Measurements from ENCODE around the gene RASA3.

The RASA3 gene

GRCh38 chr13:113935001-113935844 is 197.2 kb downstream of the RASA3 start:
- H3K4me3 ChIP-seq (ENCODE audit: low read depth, low read length) = no peak overlapping the region
- TF ChIP-seq CTCF (IDR thresholded peaks at IDR 0.05; ENCODE audit: low read depth, low read length) = no peak

DNA sequence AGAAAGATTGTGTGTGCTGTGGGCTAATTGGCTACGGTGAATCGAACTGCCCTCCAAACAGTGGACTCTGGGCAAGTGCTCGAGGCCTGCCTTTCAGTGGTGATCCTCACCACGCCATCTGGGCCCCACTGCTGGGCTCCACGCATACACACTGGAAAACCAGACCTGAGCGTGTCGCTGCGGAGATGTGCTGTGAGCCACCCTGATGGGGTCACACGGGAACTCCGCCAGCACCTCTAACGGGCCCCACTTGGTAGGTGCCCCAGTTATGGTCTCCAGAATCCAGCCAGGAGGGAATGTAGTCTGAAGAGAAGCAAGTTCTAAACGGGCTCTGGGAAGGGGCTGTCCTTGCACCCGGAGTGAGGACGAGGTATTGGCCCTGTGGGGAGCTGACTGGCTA is 197.8 kb downstream of the RASA3 start:
- no peak overlapping the region for H3K4me3 ChIP-seq (ENCODE audit: low read depth, low read length)
- TF ChIP-seq CTCF (IDR thresholded peaks at IDR 0.05; ENCODE audit: low read depth, low read length) = no peak

DNA sequence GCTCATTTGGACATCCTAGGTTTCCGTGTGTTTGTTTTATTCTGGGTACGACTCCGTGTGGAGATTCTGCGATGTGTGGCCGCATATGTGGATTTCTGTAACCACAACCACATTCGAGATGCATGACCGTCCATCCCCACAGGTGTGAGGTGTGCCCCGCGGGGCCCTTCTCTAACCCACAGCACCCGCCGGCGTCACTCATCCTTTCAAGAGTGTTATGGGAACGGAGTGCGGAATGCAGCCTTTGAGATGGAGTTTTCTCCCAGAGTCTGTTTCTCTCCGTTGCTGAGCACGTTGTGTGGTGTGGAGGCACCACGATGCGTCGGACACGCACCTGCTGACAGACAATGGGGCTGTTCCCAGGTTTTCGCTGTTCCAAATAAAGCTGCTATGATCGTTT is 198.5 kb downstream of the RASA3 start:
- H3K4me3 ChIP-seq (ENCODE audit: low read depth, low read length) = no peak overlapping the region
- TF ChIP-seq CTCF (IDR thresholded peaks at IDR 0.05; ENCODE audit: low read depth, low read length) = no peak

DNA sequence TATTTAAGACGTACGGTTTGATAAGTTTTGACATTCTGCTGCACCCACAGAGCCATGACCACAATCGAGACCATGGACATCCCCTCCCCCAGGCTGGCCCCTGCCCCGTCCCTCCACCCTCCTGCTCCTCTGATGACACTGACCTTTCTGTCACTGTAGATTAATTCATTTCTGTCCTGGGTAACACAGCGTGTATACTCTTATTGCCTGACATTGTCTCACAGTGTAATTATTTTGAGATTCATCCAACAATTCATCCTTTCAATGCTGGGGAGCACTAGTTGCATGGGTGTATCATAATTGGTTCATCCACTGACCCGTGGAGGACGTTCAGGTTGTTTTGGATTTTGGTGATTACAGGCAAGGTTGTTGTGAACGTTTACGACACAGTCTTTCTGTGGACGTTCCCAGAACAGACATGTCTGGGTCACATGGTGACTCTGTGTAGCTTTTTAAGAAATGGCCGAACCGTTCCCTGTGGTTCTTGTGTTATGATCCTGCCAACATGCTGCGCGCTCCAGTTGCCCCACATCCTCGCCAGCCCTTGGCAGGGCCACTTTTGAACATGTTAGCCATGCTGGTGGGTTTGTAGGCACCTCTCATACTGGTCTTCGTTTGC is 200.5 kb downstream of the RASA3 start:
- TF ChIP-seq CTCF (IDR thresholded peaks at IDR 0.05; ENCODE audit: low read depth, low read length) = no peak
- no peak overlapping the region for H3K4me3 ChIP-seq (ENCODE audit: low read depth, low read length)

DNA sequence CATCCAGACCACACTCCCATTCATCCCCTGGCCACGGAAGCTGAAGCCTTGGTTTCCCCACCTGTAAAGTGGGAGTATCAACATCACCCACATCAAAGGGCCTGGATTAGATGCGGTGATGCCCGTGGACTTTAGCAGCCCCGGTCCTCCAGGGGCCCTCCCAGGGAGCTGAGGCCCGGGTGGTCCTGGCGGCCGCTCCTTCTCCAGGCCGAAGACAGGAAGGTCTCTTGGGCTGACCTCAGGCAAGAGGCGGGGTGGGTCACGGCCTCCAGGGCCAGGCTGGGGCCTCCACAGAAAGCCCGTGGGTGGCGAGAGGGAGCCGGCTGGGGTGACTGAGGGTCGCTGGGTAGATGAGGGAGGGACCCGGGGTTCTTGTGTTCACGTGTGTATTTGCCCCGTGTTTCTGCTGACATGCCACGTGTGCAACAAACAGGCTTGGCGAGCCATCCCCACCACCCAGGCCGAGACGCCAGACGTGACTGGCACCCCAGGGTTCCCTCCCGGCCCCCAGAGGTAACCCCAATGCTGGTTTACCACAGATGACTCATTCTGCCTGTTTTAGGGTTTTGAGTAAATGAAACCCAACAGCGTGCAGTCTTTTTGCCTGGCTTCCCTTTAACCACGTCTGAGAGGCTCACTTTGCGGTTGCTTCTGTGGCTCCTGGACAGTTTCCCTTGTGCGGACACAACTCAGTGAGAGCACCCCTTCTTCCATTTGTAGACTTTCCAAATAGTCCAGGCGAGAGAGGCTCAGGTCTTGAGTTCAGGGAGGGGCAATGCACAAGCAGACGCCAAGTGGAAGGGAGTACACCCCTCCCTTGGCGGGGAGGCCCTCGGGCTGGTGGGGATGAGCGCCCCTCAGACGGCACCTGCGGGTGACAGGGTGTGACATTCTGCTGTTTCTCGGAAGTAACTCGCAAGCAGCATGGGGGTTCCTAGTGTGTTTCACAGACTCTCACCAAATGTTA is 201.5 kb downstream of the RASA3 start:
- TF ChIP-seq CTCF (IDR thresholded peaks at IDR 0.05; ENCODE audit: low read depth, low read length) = no peak
- H3K4me3 ChIP-seq (ENCODE audit: low read depth, low read length) = no peak overlapping the region

DNA sequence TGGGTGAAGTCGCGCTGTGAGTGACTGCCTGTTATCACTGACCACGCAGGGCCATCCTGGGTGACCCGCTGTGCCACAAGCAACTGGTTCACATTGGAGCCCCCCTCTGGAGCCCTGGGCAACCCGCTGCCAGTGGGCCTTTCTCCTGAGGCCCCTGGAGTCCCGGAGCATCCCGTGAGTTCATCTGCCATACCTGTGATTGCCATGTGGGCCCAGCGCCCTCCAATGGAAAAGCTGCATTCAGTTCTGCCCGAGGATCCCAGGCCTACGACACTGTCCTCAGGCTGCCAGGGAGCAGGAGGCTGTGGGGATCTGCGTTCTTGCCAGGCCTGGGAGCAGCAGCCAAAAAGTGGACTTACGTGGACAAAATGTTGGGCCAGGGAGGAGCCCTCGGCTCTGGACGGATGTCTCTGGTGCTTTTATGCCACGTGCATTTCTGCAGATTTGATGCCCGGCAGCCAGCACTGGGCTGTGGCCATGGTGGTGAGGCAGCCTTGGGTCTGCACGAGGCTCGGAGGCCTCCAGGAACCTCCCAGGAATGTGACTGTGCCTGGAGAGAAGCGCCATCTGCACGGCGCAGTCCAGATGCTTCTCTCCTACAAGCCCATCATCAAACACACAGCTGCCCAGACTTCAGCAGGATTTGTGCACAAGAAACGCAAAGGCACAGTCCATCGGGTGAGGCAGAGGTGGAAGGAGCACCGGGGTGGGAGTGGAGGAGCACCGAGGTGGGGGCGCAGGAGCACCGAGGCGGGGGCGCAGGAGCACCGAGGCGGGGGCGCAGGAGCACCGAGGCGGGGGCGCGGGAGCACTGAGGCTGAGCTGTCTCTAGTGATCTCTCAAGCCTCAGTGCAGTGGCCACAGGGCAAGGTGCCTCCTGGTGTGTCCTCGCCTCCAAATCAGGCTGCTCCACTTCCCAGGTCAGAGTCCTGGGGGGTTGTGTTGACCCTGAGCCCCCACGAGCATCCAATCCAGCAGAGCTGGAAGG is 202.5 kb downstream of the RASA3 start:
- no peak overlapping the region for H3K4me3 ChIP-seq (ENCODE audit: low read depth, low read length)
- no peak for TF ChIP-seq CTCF (IDR thresholded peaks at IDR 0.05; ENCODE audit: low read depth, low read length)
